ENCODE measurements around the gene CUL4A. TPM values are rescaled to one million over a fixed set of nuclear protein-coding genes. Genes with fewer than 3 reads are reported as not detected.

CUL4A gene
- total RNA-seq, 2 experiments from 2014 or later, result 54.6 to 56.6 TPM

- Mint-ChIP-seq H3K27ac (peak overlapping the region; percentile 99), H3K4me3 (peak overlapping the region; percentile 97), H3K9me3 (peaks cover 2% of the 10 kb centered on the region), H3K4me1 (ENCODE audit: low read depth) (peaks cover 31% of the 10 kb centered on the region), H3K27me3 (peaks cover 14% of the 10 kb centered on the region), H3K36me3 (ENCODE audit: low read depth) (peaks cover 26% of the 10 kb centered on the region)
- ATAC-seq (ENCODE audit: poor library complexity), result peak; percentile 46
- DNase-seq, result peak; percentile 11 to 87 (median 36)
- Histone ChIP-seq H3K4me1 (ENCODE audit: insufficient read depth, low read length) (peaks cover 31% of the 10 kb centered on the region), H3K27ac (ENCODE audit: low read depth in 1 of 2, low read length in 2 of 2) (peak overlapping the region; percentile 82 to 88), H3K27me3 (ENCODE audit: control insufficient read depth in 1 of 2, insufficient read depth in 2 of 2, low read length in 2 of 2) (peaks cover 0 to 6% of the 10 kb centered on the region in 2 experiments), H3K36me3 (ENCODE audit: insufficient read depth, low read length) (peaks cover 8% of the 10 kb centered on the region), H3K9me3 (ENCODE audit: control insufficient read depth in 1 of 2, insufficient read depth in 1 of 2, low read length in 2 of 2) (peaks cover 0 to 4% of the 10 kb centered on the region in 2 experiments), H3K4me3 (ENCODE audit: low read length) (peak overlapping the region; percentile 77)
- POLR2A ChIA-PET, result interaction anchor here (0.7 to 2.8 kb wide), 8 partner anchors 11 to 709 kb away, joined by 3 to 22 read pairs (median 4); partner anchors contain the start of genes CUL4A, DCUN1D2 and PCID2
- intact Hi-C loops (cut with DNase I, micrococcal nuclease), result loop anchor here in 1 of 2 experiments (1.0 to 10.0 kb wide), 7 partner anchors 65 to 605 kb away; partner anchors contain the start of genes ATP11A, DCUN1D2, GRTP1 and PCID2
- TF ChIP-seq CTCF (IDR thresholded peaks at IDR 0.05), result no peak
- CTCF ChIA-PET, result interaction anchor here (2.0 kb wide), 1 partner anchor 96 kb away, joined by 5 read pairs; no protein-coding TSS in a partner anchor
These were observed 88.1 kb downstream of the CUL4A start for GRCh38 chr13:113297370-113298042.

- Histone ChIP-seq H3K36me3 (ENCODE audit: insufficient read depth, low read length) (peaks cover 15% of the 10 kb centered on the region), H3K27ac (ENCODE audit: low read depth in 1 of 2, low read length in 2 of 2) (peak overlapping the region; percentile 82 to 88), H3K4me3 (ENCODE audit: low read length) (peak overlapping the region; percentile 77), H3K9me3 (ENCODE audit: control insufficient read depth in 1 of 2, insufficient read depth in 1 of 2, low read length in 2 of 2) (peaks cover 0 to 4% of the 10 kb centered on the region in 2 experiments), H3K4me1 (ENCODE audit: insufficient read depth, low read length) (peaks cover 37% of the 10 kb centered on the region), H3K27me3 (ENCODE audit: control insufficient read depth in 1 of 2, insufficient read depth in 2 of 2, low read length in 2 of 2) (peaks cover 0 to 6% of the 10 kb centered on the region in 2 experiments)
- ATAC-seq (ENCODE audit: poor library complexity) (no peak), DNase-seq (peak in 1 of 14 experiments; percentile 14)
- peaks cover 36% of the 10 kb centered on the region for H3K4me1 Mint-ChIP-seq (ENCODE audit: low read depth)
- intact Hi-C loops (cut with DNase I, micrococcal nuclease), result loop anchor here in 1 of 2 experiments (5.0 to 10.0 kb wide), 5 partner anchors 64 to 606 kb away; partner anchors contain the start of genes ATP11A, DCUN1D2, GRTP1 and PROZ
- CTCF ChIA-PET, result interaction anchor here (2.0 kb wide), 1 partner anchor 95 kb away, joined by 5 read pairs; no protein-coding TSS in a partner anchor
- peaks cover 2% of the 10 kb centered on the region for H3K9me3 Mint-ChIP-seq
- H3K27ac Mint-ChIP-seq, result peak overlapping the region; percentile 99
- peak overlapping the region; percentile 97 for H3K4me3 Mint-ChIP-seq
- H3K27me3 Mint-ChIP-seq, result peaks cover 12% of the 10 kb centered on the region
- TF ChIP-seq CTCF (IDR thresholded peaks at IDR 0.05), result no peak
- POLR2A ChIA-PET, result interaction anchor here (0.7 to 2.8 kb wide), 5 partner anchors 13 to 710 kb away, joined by 3 to 22 read pairs (median 4); partner anchors contain the start of genes CUL4A, DCUN1D2 and PCID2
- peaks cover 34% of the 10 kb centered on the region for H3K36me3 Mint-ChIP-seq (ENCODE audit: low read depth)
These were observed 88.9 kb downstream of the CUL4A start for GRCh38 chr13:113298043-113298945.

- no peak overlapping the region for H3K27ac Mint-ChIP-seq
- peaks cover 44% of the 10 kb centered on the region for H3K4me1 Mint-ChIP-seq (ENCODE audit: low read depth)
- ATAC-seq (ENCODE audit: poor library complexity) (no peak), DNase-seq (peak in 1 of 14 experiments; percentile 19)
- TF ChIP-seq CTCF (IDR thresholded peaks at IDR 0.05), result no peak
- Histone ChIP-seq H3K36me3 (ENCODE audit: insufficient read depth, low read length) (peaks cover 15% of the 10 kb centered on the region), H3K27me3 (ENCODE audit: control insufficient read depth in 1 of 2, insufficient read depth in 2 of 2, low read length in 2 of 2) (no peaks in the 10 kb centered on the region), H3K9me3 (ENCODE audit: control insufficient read depth in 1 of 2, insufficient read depth in 1 of 2, low read length in 2 of 2) (peaks cover 0 to 4% of the 10 kb centered on the region in 2 experiments), H3K27ac (ENCODE audit: low read depth in 1 of 2, low read length in 2 of 2) (no peak overlapping the region), H3K4me1 (ENCODE audit: insufficient read depth, low read length) (peaks cover 37% of the 10 kb centered on the region), H3K4me3 (ENCODE audit: low read length) (no peak overlapping the region)
- H3K27me3 Mint-ChIP-seq, result peaks cover 12% of the 10 kb centered on the region
- no peak overlapping the region for H3K4me3 Mint-ChIP-seq
- intact Hi-C loops (cut with DNase I, micrococcal nuclease), result loop anchor here in 1 of 2 experiments (5.0 to 10.0 kb wide), 5 partner anchors 62 to 608 kb away; partner anchors contain the start of genes ATP11A, DCUN1D2, GRTP1 and PROZ
- peaks cover 43% of the 10 kb centered on the region for H3K36me3 Mint-ChIP-seq (ENCODE audit: low read depth)
- POLR2A ChIA-PET, result no interaction called here
- CTCF ChIA-PET, result no interaction called here
- peaks cover 2% of the 10 kb centered on the region for H3K9me3 Mint-ChIP-seq
These were observed 90.5 kb downstream of the CUL4A start for GRCh38 chr13:113299951-113300350.
